ENCODE measurements around the gene LUZP4. TPM values are rescaled to one million over a fixed set of nuclear protein-coding genes. Genes with fewer than 3 reads are reported as not detected.

The LUZP4 gene
- total RNA-seq, 4 donors from 2014 or later = not detected

DNA sequence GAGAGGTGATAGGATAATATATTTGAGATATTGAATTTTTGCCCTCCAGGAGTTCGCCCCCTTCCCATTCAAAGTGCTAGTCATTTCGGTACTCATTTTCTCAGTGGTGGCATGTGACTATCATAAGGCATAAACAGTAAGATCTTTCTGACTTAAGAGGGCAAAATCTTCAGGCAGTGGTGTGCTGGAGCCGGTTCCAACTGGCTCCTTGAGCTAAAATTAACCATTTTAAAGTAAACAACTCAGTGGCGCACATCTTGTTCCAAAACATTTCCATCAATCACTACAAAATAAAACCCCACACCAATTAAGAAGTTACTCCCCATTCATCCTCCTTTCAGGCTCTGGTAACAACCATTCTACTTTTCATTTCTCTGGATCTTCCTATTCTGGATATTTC, 43.3 kb downstream of the LUZP4 start:
- H3K27ac ChIP-seq = peak overlapping the region; percentile 23 to 61 (median 40)

DNA sequence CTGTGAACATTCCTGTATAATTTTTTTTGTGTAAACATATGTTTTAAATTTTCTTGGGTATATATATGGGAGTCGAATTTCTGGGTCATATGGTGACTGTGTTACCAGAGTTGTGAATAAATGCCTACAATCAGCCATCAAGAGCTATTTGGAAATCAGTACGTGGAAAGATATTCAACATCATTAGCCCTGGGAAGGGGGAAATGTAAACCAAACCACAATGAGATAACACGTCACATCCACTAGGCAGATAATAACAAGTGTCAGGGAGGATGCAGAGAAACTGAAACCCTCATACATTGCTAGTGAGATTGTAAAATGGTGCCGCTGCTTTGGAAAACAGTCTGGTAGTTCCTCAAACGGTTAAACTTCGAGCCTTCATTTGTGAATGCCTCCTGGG, 43.9 kb downstream of the LUZP4 start:
- TF ChIP-seq, protein P1, sequence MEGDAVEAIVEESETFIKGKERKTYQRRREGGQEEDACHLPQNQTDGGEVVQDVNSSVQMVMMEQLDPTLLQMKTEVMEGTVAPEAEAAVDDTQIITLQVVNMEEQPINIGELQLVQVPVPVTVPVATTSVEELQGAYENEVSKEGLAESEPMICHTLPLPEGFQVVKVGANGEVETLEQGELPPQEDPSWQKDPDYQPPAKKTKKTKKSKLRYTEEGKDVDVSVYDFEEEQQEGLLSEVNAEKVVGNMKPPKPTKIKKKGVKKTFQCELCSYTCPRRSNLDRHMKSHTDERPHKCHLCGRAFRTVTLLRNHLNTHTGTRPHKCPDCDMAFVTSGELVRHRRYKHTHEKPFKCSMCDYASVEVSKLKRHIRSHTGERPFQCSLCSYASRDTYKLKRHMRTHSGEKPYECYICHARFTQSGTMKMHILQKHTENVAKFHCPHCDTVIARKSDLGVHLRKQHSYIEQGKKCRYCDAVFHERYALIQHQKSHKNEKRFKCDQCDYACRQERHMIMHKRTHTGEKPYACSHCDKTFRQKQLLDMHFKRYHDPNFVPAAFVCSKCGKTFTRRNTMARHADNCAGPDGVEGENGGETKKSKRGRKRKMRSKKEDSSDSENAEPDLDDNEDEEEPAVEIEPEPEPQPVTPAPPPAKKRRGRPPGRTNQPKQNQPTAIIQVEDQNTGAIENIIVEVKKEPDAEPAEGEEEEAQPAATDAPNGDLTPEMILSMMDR (IDR thresholded peaks at IDR 0.05) = no peak
- TF ChIP-seq POLR2A (IDR thresholded peaks at IDR 0.05) (no peak), EP300 (IDR thresholded peaks at IDR 0.05) (no peak), POLR2AphosphoS5 (IDR thresholded peaks at IDR 0.05) (no peak)
- Histone ChIP-seq H3K4me1 (peaks cover 0 to 7% (median 0%) of the 10 kb centered on the region in 3 donors), H3K27ac (peak overlapping the region in 2 of 4 donors; percentile 22 to 61), H3K27me3 (no peaks in the 10 kb centered on the region), H3K4me3 (no peak overlapping the region), H3K9me3 (no peaks in the 10 kb centered on the region), H3K36me3 (no peaks in the 10 kb centered on the region)
- no peak for ATAC-seq
- 50% methylated on average over 6 of the region's 6 CpGs; no CpG with 5 or more reads in 1 of the 2 donors for WGBS, 2 donors (ENCODE audit: low coverage in 1 of 2)

More for the DNA sequence above, 43.3 kb downstream of the LUZP4 start:
- Histone ChIP-seq H3K4me1 (peaks cover 0 to 7% (median 0%) of the 10 kb centered on the region in 3 donors), H3K36me3 (no peaks in the 10 kb centered on the region), H3K9me3 (no peaks in the 10 kb centered on the region), H3K4me3 (no peak overlapping the region), H3K27me3 (no peaks in the 10 kb centered on the region)
- TF ChIP-seq EP300 (IDR thresholded peaks at IDR 0.05) = peak; percentile 39
- TF ChIP-seq POLR2AphosphoS5 (IDR thresholded peaks at IDR 0.05) = peak; percentile 62
- TF ChIP-seq, protein P1 (IDR thresholded peaks at IDR 0.05) = no peak
- ATAC-seq = no peak
- WGBS, 2 donors (ENCODE audit: low coverage in 1 of 2) = 43 to 51% methylated on average over 3 to 4 of the region's 4 CpGs

DNA sequence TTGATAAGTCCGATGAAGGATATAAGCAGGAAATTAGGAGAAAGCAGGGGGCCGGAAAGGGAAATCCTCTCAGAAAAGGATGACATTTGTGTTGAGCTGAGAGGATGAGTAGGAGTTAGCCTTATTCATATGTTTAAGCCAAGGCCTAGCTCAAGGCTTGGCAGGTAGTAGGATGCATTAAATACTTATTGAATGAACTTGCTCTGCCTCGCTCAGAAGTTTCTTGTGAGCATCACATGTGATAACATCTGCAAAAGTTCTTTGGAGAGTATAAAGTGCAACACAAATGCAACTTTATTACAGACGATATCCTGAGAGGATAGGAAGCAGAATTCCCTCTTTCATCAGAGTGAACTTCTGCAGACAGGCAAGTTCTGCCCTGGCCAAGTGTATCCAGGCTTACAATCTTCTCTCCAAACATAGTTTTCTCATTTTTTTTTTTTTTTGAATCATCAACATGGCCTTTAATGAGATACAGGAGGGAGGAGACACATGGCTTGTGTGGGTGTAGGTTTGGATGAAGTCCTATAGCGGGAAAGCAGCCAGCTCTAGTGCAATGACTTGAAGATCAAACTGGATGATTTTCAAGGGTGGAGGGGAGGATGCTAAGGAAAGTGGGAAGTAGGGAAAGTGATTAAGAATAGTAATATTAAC, 48.1 kb downstream of the LUZP4 start:
- ATAC-seq = no peak
- WGBS, 2 donors (ENCODE audit: low coverage in 1 of 2) = 31 to 45% methylated on average over 3 to 5 of the region's 5 CpGs
- Histone ChIP-seq H3K36me3 (no peaks in the 10 kb centered on the region), H3K27me3 (no peaks in the 10 kb centered on the region), H3K9me3 (no peaks in the 10 kb centered on the region), H3K27ac (no peak overlapping the region), H3K4me1 (peaks cover 0 to 7% (median 0%) of the 10 kb centered on the region in 3 donors), H3K4me3 (no peak overlapping the region)
- TF ChIP-seq, protein P1 (IDR thresholded peaks at IDR 0.05) = no peak
- TF ChIP-seq POLR2AphosphoS5 (IDR thresholded peaks at IDR 0.05) = no peak
- no peak for TF ChIP-seq POLR2A (IDR thresholded peaks at IDR 0.05)
- no peak for TF ChIP-seq EP300 (IDR thresholded peaks at IDR 0.05)

DNA sequence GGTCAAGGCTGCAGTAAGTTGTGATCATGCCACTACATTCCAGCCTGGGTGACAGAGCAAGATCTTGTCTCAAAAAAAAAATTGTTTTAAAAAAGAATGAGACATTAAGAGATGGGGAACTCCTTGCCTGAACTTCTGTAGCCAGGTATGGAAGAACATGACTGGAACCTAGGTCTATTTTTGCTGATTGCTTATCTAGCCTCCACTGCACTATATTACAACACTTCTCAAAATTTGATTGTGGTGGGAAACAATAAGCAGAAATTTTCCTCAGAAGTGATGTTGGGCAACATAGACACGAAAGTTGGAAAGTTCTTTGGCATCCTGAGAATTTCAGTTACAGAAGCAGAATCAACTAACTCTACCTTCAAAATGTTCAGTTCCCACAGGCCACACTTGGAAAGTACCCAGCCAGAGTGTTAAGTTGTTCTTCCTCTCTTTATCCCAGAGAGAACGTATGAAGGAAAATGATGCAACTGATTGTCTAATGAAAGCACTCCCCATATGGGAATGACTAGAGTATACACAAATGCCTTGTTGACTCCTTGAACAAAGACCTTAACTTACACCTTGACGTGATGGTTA, 50.0 kb downstream of the LUZP4 start:
- peak; percentile 49 for ATAC-seq

More for the DNA sequence above, 50.0 kb downstream of the LUZP4 start:
- no peak overlapping the region for H3K4me3 ChIP-seq
- TF ChIP-seq, protein P1 (IDR thresholded peaks at IDR 0.05) = no peak
- TF ChIP-seq POLR2AphosphoS5 (IDR thresholded peaks at IDR 0.05) = no peak
- TF ChIP-seq POLR2A (IDR thresholded peaks at IDR 0.05) = no peak
- TF ChIP-seq EP300 (IDR thresholded peaks at IDR 0.05) = no peak
- H3K36me3 ChIP-seq = no peaks in the 10 kb centered on the region
- no peaks in the 10 kb centered on the region for H3K27me3 ChIP-seq
- H3K4me1 ChIP-seq = peaks cover 0 to 14% (median 5%) of the 10 kb centered on the region in 3 donors
- no peak overlapping the region for H3K27ac ChIP-seq
- no peaks in the 10 kb centered on the region for H3K9me3 ChIP-seq
- WGBS, 2 donors (ENCODE audit: low coverage in 1 of 2) = 49 to 79% methylated on average over 2 to 3 of the region's 3 CpGs

Data from gastroesophageal sphincter (tissue), 4 donors.